ENCODE measurements around the gene ODC1.

DNA sequence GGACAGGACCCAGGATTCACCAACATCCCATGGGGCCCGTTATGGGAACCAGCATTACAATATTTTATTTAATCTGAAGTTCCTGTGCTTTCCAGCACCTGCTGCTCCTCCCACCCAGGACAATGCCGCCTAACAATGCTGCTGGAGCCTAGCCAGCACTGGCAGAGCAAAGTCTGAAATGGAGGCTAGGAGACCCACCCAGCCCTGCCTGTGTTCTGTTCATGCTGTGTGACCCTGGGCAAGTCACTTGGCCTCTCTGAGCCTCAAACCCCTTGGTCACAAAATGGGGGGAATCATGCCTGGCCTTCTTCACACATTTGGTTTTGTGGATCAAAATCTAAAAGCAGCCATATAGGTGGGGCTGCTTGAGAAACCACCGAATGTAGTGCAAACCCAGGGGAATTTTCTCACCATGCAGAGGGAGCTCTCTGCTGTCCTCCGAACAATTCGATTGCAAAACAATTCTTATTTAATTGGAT, 38.5 kb upstream of the ODC1 start:
- TF ChIP-seq, protein P1, sequence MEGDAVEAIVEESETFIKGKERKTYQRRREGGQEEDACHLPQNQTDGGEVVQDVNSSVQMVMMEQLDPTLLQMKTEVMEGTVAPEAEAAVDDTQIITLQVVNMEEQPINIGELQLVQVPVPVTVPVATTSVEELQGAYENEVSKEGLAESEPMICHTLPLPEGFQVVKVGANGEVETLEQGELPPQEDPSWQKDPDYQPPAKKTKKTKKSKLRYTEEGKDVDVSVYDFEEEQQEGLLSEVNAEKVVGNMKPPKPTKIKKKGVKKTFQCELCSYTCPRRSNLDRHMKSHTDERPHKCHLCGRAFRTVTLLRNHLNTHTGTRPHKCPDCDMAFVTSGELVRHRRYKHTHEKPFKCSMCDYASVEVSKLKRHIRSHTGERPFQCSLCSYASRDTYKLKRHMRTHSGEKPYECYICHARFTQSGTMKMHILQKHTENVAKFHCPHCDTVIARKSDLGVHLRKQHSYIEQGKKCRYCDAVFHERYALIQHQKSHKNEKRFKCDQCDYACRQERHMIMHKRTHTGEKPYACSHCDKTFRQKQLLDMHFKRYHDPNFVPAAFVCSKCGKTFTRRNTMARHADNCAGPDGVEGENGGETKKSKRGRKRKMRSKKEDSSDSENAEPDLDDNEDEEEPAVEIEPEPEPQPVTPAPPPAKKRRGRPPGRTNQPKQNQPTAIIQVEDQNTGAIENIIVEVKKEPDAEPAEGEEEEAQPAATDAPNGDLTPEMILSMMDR (IDR thresholded peaks at IDR 0.05), result no peak
- TF ChIP-seq POLR2A (IDR thresholded peaks at IDR 0.05), result no peak

Data from uterus (tissue), 2 donors.